ENCODE measurements around the gene IL13RA1.

- no peak for TF ChIP-seq EZH2 (IDR thresholded peaks at IDR 0.05; ENCODE audit: borderline replicate concordance, low read length)
- TF ChIP-seq CTCF (IDR thresholded peaks at IDR 0.05; ENCODE audit: low read length) = no peak
Measured at GRCh38 chrX:118729042-118729652, 1.7 kb downstream of the IL13RA1 start.

All from OCI-LY1 (cell line).